Measurements from ENCODE around the gene GLTPD2.

The GLTPD2 gene

GRCh38 chr17:4751932-4752331, 36.8 kb upstream of the GLTPD2 start:
- H3K4me3 ChIP-seq (ENCODE audit: low read length), result no peak overlapping the region
- TF ChIP-seq ZNF274 (IDR thresholded peaks at IDR 0.05; ENCODE audit: low read depth, low read length), result no peak

DNA sequence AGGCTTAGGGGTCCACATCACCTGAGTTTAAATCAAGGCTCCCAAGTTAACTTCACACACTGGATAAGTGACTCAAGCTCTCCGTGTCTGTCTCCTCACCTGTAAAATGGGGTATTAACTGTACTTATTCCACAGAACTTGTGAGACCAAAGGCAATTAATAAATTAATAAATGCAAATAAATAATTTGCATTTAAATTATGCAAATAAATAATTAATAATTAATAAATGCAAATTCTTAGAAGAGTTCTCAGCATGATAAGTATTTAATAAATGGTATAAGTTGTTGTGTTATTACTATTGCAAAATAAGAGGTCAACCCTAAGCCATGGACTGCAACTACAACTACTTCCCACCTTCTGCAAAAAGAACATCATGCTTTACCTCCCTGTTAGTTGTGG, 35.4 kb upstream of the GLTPD2 start:
- TF ChIP-seq ZNF274 (IDR thresholded peaks at IDR 0.05; ENCODE audit: low read depth, low read length), result no peak
- no peak overlapping the region for H3K4me3 ChIP-seq (ENCODE audit: low read length)

DNA sequence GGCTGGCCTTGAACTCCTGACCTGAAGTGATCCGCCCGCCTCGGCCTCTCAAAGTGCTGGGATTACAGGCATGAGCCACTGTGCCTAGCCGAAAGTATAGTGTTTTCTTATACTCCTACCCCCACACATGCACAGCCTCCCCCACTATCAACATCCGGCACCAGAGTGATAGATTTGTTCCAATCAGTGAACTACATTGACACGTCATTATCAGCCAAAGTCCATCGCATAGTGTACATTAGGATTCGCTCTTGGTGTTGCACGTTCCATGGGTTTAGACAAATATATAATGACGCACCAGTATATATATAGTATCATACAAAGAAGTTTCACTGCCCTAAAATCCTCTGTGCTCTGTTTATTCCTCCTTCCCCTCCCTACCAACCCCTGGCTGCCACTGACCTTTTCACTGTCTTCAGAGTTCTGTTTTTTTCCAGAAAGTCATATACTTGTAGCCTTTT, 29.0 kb upstream of the GLTPD2 start:
- H3K4me3 ChIP-seq (ENCODE audit: low read length), result no peak overlapping the region
- no peak for TF ChIP-seq ZNF274 (IDR thresholded peaks at IDR 0.05; ENCODE audit: low read depth, low read length)

DNA sequence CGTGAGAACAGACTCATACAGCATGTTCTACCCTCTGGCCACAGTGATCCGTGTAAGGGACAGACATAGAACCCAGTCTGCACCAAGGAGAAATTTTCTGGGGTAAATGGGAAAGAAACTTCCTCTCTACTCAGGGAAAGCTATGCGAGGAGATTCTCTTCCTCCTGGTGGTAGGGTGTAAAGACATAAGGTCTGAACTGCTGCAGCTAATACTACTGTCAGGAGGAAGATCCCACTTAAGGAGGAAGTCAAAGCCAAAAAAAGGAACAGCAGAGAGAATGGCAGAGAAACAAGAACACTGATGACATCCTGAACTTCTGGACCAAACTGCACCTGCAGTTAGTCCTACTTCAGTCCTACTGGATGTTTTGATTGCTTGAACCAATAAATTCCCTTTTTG, 24.2 kb upstream of the GLTPD2 start:
- TF ChIP-seq ZNF274 (IDR thresholded peaks at IDR 0.05; ENCODE audit: low read depth, low read length), result no peak
- H3K4me3 ChIP-seq (ENCODE audit: low read length), result no peak overlapping the region

DNA sequence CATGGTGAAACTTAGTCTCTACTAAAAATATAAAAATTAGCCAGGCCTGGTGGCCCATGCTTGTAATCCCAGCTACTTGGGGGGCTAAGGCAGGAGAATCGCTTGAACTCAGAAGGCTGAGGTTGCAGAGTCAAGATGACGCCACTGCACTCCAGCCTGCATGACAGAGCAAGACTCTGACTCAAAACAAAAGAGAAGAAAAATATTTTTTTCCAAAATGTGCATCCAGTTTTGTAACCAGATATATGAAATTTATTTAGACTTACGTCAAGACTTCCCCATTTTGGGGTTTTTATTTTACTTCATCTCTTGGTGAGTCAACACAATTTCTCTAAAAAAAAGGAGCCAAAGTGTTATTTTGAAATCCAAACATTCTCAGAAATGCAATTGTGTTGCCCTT, 22.6 kb upstream of the GLTPD2 start:
- no peak for TF ChIP-seq ZNF274 (IDR thresholded peaks at IDR 0.05; ENCODE audit: low read depth, low read length)
- H3K4me3 ChIP-seq (ENCODE audit: low read length), result no peak overlapping the region

DNA sequence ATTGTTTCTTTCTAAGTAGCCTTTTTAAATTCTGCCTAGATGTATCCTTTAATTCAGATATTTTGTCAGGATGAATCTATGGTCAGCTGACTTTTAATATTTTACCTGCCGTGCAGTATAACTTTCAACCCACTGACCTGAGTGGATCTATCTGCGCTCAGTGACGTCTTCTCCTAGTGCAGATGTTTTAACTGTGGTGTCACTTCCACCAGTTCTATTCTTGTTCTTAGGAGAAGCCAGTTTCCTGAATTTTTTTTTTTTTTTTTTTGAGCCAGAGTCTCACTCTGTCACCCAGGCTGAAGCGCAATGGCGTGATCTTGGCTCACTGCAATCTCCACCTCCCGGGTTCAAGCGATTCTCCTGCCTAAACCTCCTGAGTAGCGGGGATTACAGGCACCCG, 22.0 kb upstream of the GLTPD2 start:
- TF ChIP-seq ZNF274 (IDR thresholded peaks at IDR 0.05; ENCODE audit: low read depth, low read length), result no peak
- no peak overlapping the region for H3K4me3 ChIP-seq (ENCODE audit: low read length)

GRCh38 chr17:4768298-4768697, 20.5 kb upstream of the GLTPD2 start:
- TF ChIP-seq ZNF274 (IDR thresholded peaks at IDR 0.05; ENCODE audit: low read depth, low read length), result no peak
- no peak overlapping the region for H3K4me3 ChIP-seq (ENCODE audit: low read length)

GRCh38 chr17:4769628-4770027, 19.1 kb upstream of the GLTPD2 start:
- no peak for TF ChIP-seq ZNF274 (IDR thresholded peaks at IDR 0.05; ENCODE audit: low read depth, low read length)
- no peak overlapping the region for H3K4me3 ChIP-seq (ENCODE audit: low read length)

- TF ChIP-seq ZNF274 (IDR thresholded peaks at IDR 0.05; ENCODE audit: low read depth, low read length), result no peak
- no peak within 1 kb of the TSS for H3K4me3 ChIP-seq (ENCODE audit: low read length)
Measured at GRCh38 chr17:4771519-4772234, 17.1 kb upstream of the GLTPD2 start, which contains the start of gene TM4SF5. Gene TM4SF5 (plus strand): TSS chr17:4771886. CDS start chr17:4771923, 37 bp downstream.

- no peak overlapping the region for H3K4me3 ChIP-seq (ENCODE audit: low read length)
- no peak for TF ChIP-seq ZNF274 (IDR thresholded peaks at IDR 0.05; ENCODE audit: low read depth, low read length)
Measured at GRCh38 chr17:4772235-4772613, 16.5 kb upstream of the GLTPD2 start.

GRCh38 chr17:4777969-4778760, 10.6 kb upstream of the GLTPD2 start:
- TF ChIP-seq ZNF274 (IDR thresholded peaks at IDR 0.05; ENCODE audit: low read depth, low read length), result no peak
- H3K4me3 ChIP-seq (ENCODE audit: low read length), result no peak overlapping the region

DNA sequence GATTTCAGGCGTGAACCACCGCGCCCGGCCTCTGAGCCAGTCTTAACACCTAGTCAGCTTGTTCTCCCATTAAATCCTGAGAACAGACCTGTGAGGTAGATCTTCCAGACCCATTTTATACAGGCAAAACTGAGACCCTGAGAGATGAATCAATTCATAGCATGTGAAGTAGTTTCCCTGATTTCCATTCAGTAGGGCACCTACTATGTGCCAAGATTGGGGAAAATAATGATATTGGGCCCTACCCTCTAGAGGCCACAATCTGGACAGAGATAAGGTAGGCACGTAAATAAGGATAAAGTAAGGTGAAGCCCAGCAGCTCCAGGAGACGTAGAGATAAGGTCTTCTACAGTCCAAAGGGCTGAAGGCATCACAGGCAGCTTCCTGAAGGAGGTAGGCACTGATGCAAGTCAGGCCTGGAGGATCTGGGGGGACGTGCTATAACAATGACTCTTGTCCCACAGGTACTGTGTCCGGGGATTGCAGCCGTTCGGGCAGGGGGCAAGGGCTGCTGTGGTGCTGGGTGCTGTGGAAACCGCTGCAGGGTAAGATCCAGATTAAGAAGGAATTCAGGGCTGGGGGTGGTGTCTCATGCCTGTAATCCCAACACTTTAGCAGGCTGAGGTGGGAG, 8.3 kb upstream of the GLTPD2 start:
- no peak for TF ChIP-seq ZNF274 (IDR thresholded peaks at IDR 0.05; ENCODE audit: low read depth, low read length)
- no peak overlapping the region for H3K4me3 ChIP-seq (ENCODE audit: low read length)

- no peak overlapping the region for H3K4me3 ChIP-seq (ENCODE audit: low read length)
- no peak for TF ChIP-seq ZNF274 (IDR thresholded peaks at IDR 0.05; ENCODE audit: low read depth, low read length)
Measured at GRCh38 chr17:4782652-4783051, 6.1 kb upstream of the GLTPD2 start.

DNA sequence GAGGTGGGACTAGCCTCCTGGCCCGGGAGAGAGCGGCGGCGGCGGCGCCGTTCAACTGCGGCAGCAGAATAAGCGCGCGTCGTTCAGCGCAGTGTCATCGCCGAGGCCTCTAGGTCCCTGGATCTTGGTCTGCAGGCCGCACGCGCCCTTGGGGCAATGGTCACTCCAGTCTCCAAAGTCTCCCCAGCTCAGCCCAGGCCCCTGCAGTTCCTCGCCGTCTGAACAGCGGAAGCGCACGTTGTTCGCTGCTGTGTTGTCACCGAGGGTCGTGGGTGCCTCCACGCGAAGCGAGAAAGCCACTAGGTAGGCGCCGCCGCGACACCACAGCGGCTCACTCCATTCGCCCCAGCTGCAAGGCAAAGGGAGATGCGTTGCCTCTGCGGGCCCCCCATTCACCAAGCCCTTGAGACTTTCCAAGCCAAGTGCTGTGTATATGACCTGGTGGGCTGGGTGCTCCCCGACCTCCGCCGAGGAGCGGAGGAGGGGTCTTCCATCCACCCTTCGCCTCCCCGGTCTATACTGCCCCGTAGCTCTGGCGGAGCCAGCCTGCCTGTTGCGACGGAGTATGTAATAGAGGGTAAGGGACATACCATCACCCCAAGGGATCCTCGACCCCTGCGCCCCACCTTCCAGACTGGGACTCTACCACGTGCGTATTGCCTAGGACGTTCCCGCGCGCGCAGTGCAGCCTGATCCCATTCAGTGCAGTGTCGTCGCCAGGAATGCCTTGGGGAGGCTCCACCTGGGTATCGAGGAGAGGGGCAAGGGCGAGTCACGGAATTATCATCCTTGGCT, 3.3 kb upstream of the GLTPD2 start:
- TF ChIP-seq ZNF274 (IDR thresholded peaks at IDR 0.05; ENCODE audit: low read depth, low read length), result no peak
- no peak overlapping the region for H3K4me3 ChIP-seq (ENCODE audit: low read length)

Measured in GM08714 (cell line).